SK-N-SH (cell line): ENCODE results near the gene SSBP2.

Source experiments
- ELF1 ChIP-seq: IDR thresholded peaks from 2 replicates; pipeline ENCODE4 v1.4.0; 2012
- EP300 ChIP-seq, 2 experiments: IDR thresholded peaks; 2 replicates each; pipeline versions ENCODE4 v1.4.0 to v1.6.1; 2012; ENCODE audit warnings: borderline replicate concordance in 1 of 2, low read depth in 1 of 2, low read length in 1 of 2
- EZH2phosphoT487 ChIP-seq: fragments of 200-600 bp; sonication (generic); IDR thresholded peaks from 2 replicates; pipeline ENCODE4 v1.6.1; 2017; ENCODE audit warnings: low read depth, mixed run types, mild to moderate bottlenecking, antibody characterized with exemption, moderate library complexity, borderline replicate concordance
- GABPA ChIP-seq: IDR thresholded peaks from 2 replicates; pipeline ENCODE4 v1.4.0; 2012; ENCODE audit warnings: low read depth, mild to moderate bottlenecking
- NFIC ChIP-seq: IDR thresholded peaks from 2 replicates; pipeline ENCODE4 v1.4.0; 2012; ENCODE audit warnings: borderline replicate concordance
- POLR2AphosphoS5 ChIP-seq: IDR thresholded peaks from 2 replicates; pipeline ENCODE4 v1.6.1; 2012; ENCODE audit warnings: low read depth, low read length
- RAD21 ChIP-seq: IDR thresholded peaks from 2 replicates; pipeline ENCODE4 v1.6.1; 2012; ENCODE audit warnings: mild to moderate bottlenecking, low read length
- RCOR1 ChIP-seq: fragments of 150-350 bp; IDR thresholded peaks from 2 replicates; pipeline ENCODE4 v1.6.1; 2017; ENCODE audit warnings: antibody characterized with exemption, low read length
- RFX5 ChIP-seq: IDR thresholded peaks from 2 replicates; pipeline ENCODE4 v1.6.1; 2012; ENCODE audit warnings: mild to moderate bottlenecking, improper control_type of control experiment, low read length
- RXRA ChIP-seq: IDR thresholded peaks from 2 replicates; pipeline ENCODE4 v1.4.0; 2012; ENCODE audit warnings: low read depth, mild to moderate bottlenecking, borderline replicate concordance
- TEAD4 ChIP-seq: IDR thresholded peaks from 2 replicates; pipeline ENCODE4 v1.4.0; 2012; ENCODE audit warnings: mild to moderate bottlenecking, borderline replicate concordance; ENCODE audit not compliant: insufficient read depth
- USF2 ChIP-seq: fragments of 150-350 bp; IDR thresholded peaks from 2 replicates; pipeline ENCODE4 v1.6.1; 2017; ENCODE audit warnings: antibody characterized with exemption, low read length, low read depth, borderline replicate concordance
- TF ChIP-seq, protein P1 (sequence below): fragments of 200-600 bp; sonication (generic); IDR thresholded peaks from 2 replicates; pipeline ENCODE4 v1.6.1; 2017; ENCODE audit warnings: antibody characterized with exemption, mild to moderate bottlenecking, moderate library complexity

DNA sequence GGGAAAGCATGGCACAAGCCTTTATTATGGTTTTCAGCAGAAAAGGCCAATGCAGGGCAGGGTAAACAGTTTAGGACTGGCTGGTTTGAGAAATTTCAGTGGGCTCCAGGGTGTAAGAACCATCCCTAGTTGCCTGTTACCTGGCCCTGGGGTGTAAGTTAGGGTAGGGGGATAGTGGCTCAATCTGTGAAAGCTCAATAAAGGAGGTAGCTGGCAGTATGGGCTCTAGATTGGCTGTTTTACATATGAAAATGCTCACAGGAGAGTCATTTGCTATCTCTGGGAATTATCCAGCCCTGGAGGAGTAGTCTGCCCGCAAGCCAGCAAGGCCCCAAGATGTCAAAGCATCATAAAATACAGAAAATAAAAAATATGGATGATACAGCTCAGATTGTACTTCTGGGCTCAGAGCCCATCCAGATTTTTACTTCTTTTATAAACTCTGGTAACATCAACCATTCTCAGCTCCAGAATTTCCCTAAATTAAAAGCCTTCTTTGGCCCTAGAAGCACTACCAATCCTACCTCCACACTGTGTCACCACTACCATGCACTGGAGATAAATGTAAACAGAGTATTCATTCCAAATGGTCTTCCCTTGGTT lies 31.1 kb downstream of the SSBP2 start:
- TF ChIP-seq, protein P1, sequence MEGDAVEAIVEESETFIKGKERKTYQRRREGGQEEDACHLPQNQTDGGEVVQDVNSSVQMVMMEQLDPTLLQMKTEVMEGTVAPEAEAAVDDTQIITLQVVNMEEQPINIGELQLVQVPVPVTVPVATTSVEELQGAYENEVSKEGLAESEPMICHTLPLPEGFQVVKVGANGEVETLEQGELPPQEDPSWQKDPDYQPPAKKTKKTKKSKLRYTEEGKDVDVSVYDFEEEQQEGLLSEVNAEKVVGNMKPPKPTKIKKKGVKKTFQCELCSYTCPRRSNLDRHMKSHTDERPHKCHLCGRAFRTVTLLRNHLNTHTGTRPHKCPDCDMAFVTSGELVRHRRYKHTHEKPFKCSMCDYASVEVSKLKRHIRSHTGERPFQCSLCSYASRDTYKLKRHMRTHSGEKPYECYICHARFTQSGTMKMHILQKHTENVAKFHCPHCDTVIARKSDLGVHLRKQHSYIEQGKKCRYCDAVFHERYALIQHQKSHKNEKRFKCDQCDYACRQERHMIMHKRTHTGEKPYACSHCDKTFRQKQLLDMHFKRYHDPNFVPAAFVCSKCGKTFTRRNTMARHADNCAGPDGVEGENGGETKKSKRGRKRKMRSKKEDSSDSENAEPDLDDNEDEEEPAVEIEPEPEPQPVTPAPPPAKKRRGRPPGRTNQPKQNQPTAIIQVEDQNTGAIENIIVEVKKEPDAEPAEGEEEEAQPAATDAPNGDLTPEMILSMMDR = no peak
- no peak for TF ChIP-seq USF2
- TF ChIP-seq EZH2phosphoT487 = no peak
- no peak for TF ChIP-seq POLR2AphosphoS5
- no peak for TF ChIP-seq GABPA
- TF ChIP-seq EP300 (IDR thresholded peaks at IDR 0.05; ENCODE audit: borderline replicate concordance in 1 of 2, low read depth in 1 of 2, low read length in 1 of 2) = no peak
- no peak for TF ChIP-seq RAD21
- TF ChIP-seq NFIC = no peak
- TF ChIP-seq RFX5 = no peak
- TF ChIP-seq RCOR1 = no peak
- TF ChIP-seq TEAD4 = no peak
- no peak for TF ChIP-seq ELF1
- TF ChIP-seq RXRA = no peak
